Measurements from ENCODE around the gene KCND3.

DNA sequence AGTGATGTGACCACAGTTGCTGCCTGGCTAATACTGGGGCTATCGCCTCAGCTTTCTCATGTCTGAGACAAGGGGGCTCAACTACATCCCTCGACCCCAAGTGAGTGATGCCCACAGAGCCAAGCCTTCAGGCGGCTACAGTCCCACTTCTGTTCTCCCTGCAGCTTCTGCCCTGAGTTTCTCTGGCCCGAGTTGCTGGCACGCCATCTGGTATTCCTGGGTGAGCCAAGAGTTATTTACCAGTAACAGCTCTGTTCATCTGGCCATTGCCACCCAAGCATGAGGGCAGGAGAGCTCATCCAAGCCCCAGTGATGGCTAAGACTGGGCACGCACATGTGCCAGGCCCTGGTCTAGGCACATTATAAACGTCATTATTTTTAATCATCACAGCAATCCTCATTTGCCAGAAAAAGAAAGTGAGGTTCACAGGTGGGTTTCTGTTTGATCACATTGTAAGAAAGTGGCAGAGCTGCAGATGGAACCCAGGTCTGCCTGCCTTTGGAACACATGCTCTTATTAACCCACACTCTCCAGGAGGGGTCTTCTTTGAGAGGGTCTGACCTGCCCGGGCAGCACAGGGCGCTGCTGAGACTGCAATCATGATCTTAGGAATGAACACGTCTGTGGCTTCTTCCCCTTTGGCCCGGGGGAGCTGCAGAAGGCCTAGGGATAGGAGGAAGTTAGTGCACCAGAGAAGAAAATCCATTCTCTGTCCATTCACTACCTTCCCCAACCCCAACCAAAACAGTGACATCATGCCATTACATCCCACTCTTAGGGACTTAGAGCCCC, 27.5 kb downstream of the KCND3 start:
- no peak for TF ChIP-seq POLR2A (IDR thresholded peaks at IDR 0.05)
- TF ChIP-seq EP300 (IDR thresholded peaks at IDR 0.05): no peak
- TF ChIP-seq, protein P1, sequence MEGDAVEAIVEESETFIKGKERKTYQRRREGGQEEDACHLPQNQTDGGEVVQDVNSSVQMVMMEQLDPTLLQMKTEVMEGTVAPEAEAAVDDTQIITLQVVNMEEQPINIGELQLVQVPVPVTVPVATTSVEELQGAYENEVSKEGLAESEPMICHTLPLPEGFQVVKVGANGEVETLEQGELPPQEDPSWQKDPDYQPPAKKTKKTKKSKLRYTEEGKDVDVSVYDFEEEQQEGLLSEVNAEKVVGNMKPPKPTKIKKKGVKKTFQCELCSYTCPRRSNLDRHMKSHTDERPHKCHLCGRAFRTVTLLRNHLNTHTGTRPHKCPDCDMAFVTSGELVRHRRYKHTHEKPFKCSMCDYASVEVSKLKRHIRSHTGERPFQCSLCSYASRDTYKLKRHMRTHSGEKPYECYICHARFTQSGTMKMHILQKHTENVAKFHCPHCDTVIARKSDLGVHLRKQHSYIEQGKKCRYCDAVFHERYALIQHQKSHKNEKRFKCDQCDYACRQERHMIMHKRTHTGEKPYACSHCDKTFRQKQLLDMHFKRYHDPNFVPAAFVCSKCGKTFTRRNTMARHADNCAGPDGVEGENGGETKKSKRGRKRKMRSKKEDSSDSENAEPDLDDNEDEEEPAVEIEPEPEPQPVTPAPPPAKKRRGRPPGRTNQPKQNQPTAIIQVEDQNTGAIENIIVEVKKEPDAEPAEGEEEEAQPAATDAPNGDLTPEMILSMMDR (IDR thresholded peaks at IDR 0.05): no peak

Data from tibial nerve (tissue), 4 donors.